SW480 (cell line): Measurements from ENCODE around the gene ANXA7.
"Not testable (repeated sequence)": the region's sequence is repeated elsewhere in the genome, so short reads cannot be mapped to it uniquely, and the experiment has no call there.

Source experiments
- DNase-seq: peaks from one replicate; pipeline ENCODE4 v3.0.0-alpha.2; 2016; ENCODE audit warnings: low spot score

The ANXA7 gene

DNA sequence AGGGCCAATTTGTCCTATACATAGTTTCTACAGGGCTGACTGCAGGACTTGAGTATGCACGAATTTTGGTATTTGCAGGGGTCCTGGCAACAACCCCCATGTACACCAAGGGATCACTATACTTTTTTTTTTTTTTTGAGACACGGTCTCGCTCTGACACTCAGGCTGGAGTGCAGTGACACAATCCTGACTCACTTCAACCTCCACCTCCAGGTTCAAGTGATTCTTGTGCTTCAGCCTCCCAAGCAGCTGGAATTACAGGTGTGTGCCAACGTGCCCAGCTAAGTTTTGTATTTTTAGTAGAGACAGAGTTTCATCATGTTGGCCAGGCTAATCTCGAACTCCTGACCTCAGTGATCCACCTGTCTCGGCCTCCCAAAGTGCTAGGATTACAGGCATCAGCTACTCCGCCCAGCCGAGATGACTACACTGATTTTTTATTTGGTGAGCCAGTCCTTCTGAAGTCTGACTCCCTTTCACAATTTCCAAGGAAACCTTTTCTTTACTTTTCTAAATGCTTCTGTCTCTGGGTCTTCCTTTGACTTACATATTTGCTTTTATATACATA lies 75.0 kb downstream of the ANXA7 start:
- no peak for DNase-seq

DNA sequence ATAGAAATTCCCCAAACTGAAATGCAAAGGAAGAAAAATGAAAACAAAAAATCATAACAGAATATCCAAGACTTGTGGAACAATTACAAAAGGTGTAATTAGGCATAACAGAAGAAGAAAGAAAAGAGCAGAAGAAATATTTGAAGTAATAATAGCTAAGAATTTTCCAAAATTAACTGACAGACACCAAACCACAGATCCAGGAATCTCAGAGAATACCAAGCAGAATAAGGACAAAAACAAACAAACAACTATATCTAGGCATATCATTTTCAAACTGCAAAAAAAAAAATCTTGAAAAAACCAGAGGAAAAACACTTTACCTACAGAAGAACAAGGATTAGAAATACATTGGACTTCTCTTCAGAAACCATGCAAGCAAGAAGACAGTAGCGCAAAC lies 80.7 kb downstream of the ANXA7 start:
- DNase-seq, result no peak

DNA sequence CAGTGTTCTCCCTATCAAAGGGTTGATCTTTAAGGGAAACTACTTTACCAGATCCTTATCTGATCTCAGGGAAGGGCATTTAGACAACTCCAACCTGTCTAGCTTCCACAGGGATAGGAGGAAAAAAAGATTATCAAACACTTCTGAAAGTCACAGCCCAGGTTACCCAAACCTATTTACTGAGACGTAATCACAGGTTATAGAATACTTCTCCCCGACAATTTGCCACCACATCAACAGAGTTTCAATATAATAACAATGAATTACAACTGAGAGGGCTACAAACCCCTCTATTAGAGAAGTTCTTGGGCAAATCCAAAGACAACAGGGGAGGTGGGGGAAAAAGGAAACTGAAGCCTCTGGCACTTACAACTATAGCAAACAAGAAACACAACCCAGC lies 81.5 kb downstream of the ANXA7 start:
- no peak for DNase-seq

DNA sequence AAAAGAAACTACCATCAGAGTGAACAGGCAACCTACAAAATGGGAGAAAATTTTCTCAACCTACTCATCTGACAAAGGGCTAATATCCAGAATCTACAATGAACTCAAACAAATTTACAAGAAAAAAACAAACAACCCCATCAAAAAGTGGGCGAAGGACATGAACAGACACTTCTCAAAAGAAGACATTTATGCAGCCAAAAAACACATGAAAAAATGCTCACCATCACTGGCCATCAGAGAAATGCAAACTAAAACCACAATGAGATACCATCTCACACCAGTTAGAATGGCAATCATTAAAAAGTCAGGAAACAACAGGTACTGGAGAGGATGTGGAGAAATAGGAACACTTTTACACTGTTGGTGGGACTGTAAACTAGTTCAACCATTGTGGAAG lies 85.3 kb downstream of the ANXA7 start:
- DNase-seq, result not testable (repeated sequence)

DNA sequence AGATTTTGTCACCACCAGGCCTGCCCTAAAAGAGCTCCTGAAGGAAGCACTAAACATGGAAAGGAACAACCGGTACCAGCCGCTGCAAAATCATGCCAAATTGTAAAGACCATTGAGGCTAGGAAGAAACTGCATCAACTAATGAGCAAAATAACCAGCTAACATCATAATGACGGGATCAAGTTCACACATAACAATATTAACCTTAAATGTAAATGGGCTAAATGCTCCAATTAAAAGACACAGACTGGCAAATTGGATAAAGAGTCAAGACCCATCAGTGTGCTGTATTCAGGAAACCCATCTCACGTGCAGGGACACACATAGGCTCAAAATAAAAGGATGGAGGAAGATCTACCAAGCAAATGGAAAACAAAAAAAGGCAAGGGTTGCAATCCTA lies 88.6 kb downstream of the ANXA7 start:
- not testable (repeated sequence) for DNase-seq
